CD4-positive, alpha-beta T cell treated with Interleukin-4 for 1 hour (primary cell): ENCODE data around the gene TAS2R41.
"Not testable (repeated sequence)": the region's sequence is repeated elsewhere in the genome, so short reads cannot be mapped to it uniquely, and the experiment has no call there.

Experiments
- DNase-seq, 2 donors: peaks; one replicate each; pipeline ENCODE4 v3.0.0-alpha.2; 2020 to 2022

TAS2R41 gene

GRCh38 chr7:143456992-143457793 is 20.5 kb upstream of the TAS2R41 start:
- DNase-seq, result no peak

- no peak for DNase-seq
These were observed 19.4 kb upstream of the TAS2R41 start for GRCh38 chr7:143458263-143458662.

GRCh38 chr7:143458681-143459080 is 19.0 kb upstream of the TAS2R41 start:
- DNase-seq, result no peak

GRCh38 chr7:143459359-143459758 is 18.3 kb upstream of the TAS2R41 start:
- DNase-seq, result no peak

- no peak for DNase-seq
These were observed 17.2 kb upstream of the TAS2R41 start for GRCh38 chr7:143460271-143460979.

- no peak for DNase-seq
These were observed 15.6 kb upstream of the TAS2R41 start for GRCh38 chr7:143462045-143462444.

- no peak for DNase-seq
These were observed 14.1 kb upstream of the TAS2R41 start for GRCh38 chr7:143463556-143463955.

GRCh38 chr7:143463957-143464356 is 13.7 kb upstream of the TAS2R41 start:
- no peak for DNase-seq

- no peak for DNase-seq
These were observed 9.9 kb upstream of the TAS2R41 start for GRCh38 chr7:143467724-143468123.

- not testable (repeated sequence) for DNase-seq
These were observed 5.5 kb upstream of the TAS2R41 start for GRCh38 chr7:143472071-143472689.

GRCh38 chr7:143479055-143479766 is 1.5 kb downstream of the TAS2R41 start:
- DNase-seq, result no peak

GRCh38 chr7:143480501-143480900 is 2.8 kb downstream of the TAS2R41 start:
- no peak for DNase-seq

GRCh38 chr7:143484119-143484518 is 6.4 kb downstream of the TAS2R41 start:
- no peak for DNase-seq

GRCh38 chr7:143485094-143485493 is 7.4 kb downstream of the TAS2R41 start:
- no peak for DNase-seq

GRCh38 chr7:143485500-143485899 is 7.8 kb downstream of the TAS2R41 start:
- DNase-seq, result no peak

GRCh38 chr7:143486266-143486665 is 8.6 kb downstream of the TAS2R41 start:
- not testable (repeated sequence) for DNase-seq

- no peak for DNase-seq
These were observed 9.4 kb downstream of the TAS2R41 start for GRCh38 chr7:143487061-143487460.

GRCh38 chr7:143487566-143487965 is 9.9 kb downstream of the TAS2R41 start:
- DNase-seq, result no peak

GRCh38 chr7:143490717-143491306 is 13.1 kb downstream of the TAS2R41 start:
- DNase-seq, result peak in 1 of 2 donors; percentile 7

GRCh38 chr7:143492043-143492471 is 14.4 kb downstream of the TAS2R41 start:
- DNase-seq, result peak in 1 of 2 donors; percentile 1

- DNase-seq, result no peak
These were observed 15.4 kb downstream of the TAS2R41 start for GRCh38 chr7:143492799-143493739.
